Upper lobe of left lung (tissue), 6 donors: Measurements from ENCODE around the gene PHOSPHO2. TPM values are rescaled to one million over a fixed set of nuclear protein-coding genes. Genes with fewer than 3 reads are reported as not detected.
A peak's percentile ranks its signal among the peaks of the same experiment; 100 is the strongest.

Experiments used
- ATAC-seq, 2 donors: fragments of 200-7000 bp; cut with Tn5 transposase; one replicate each; pipeline ENCODE4 v1.9.1; 2022; ENCODE audit warnings: mild to moderate bottlenecking in 2 of 2, moderate library complexity in 2 of 2; ENCODE audit not compliant: low FRiP score in 2 of 2
- DNase-seq, 2 donors: peaks; one replicate each; pipeline ENCODE4 v3.0.0-alpha.2; 2019 to 2020
- H3K27ac ChIP-seq, 4 donors: fragments of 200-600 bp; sonication (generic); one replicate each; pipeline ENCODE4 v1.5.1; 2016 to 2019
- H3K27me3 ChIP-seq, 4 donors: fragments of 200-600 bp; sonication (generic); one replicate each; pipeline ENCODE4 v1.5.1; 2017 to 2019
- H3K36me3 ChIP-seq, 4 donors: fragments of 200-600 bp; sonication (generic); one replicate each; pipeline ENCODE4 v1.5.1; 2016 to 2019
- H3K4me1 ChIP-seq, 4 donors: fragments of 200-600 bp; sonication (generic); one replicate each; pipeline ENCODE4 v1.5.1; 2018 to 2019
- H3K4me3 ChIP-seq, 4 donors: fragments of 200-600 bp; sonication (generic); one replicate each; pipeline ENCODE4 v1.5.1; 2017 to 2019; ENCODE audit warnings: mild to moderate bottlenecking in 2 of 4, moderate library complexity in 1 of 4
- H3K9me3 ChIP-seq, 4 donors: fragments of 200-600 bp; sonication (generic); one replicate each; pipeline ENCODE4 v1.5.1; 2018 to 2019
- CTCF ChIP-seq, 6 experiments: fragments of 450-650 bp in 4 of 6; fragments of 200-600 bp in 2 of 6; sonication (generic) in 2 of 6; IDR thresholded peaks; one replicate each; pipeline ENCODE4 v1.5.1; 2016 to 2019; ENCODE audit warnings: antibody characterized with exemption in 6 of 6
- EP300 ChIP-seq, 4 donors: sonication (generic); formaldehyde crosslinking; IDR thresholded peaks; one replicate each; pipeline ENCODE4 v1.5.1; 2017; ENCODE audit warnings: antibody characterized with exemption in 4 of 4, control low read depth in 2 of 4
- POLR2A ChIP-seq, 4 donors: fragments of 450-650 bp; IDR thresholded peaks; one replicate each; pipeline ENCODE4 v1.5.1; 2016 to 2017; ENCODE audit warnings: antibody characterized with exemption in 4 of 4, mild to moderate bottlenecking in 2 of 4
- POLR2AphosphoS5 ChIP-seq, 2 donors: sonication (generic); formaldehyde crosslinking; IDR thresholded peaks; one replicate each; pipeline ENCODE4 v1.5.1; 2017; ENCODE audit warnings: antibody characterized with exemption in 2 of 2
- WGBS, 2 donors: methylation state at CpG; one replicate each; pipeline ENCODE4 v1.1.5; 2017 to 2018; 5-methylcytosine and 5-hydroxymethylcytosine counted together
- total RNA-seq, 6 donors: library from RNA; depleted of rRNA in 4 of 6; stranded (reverse); fragments of >200 nt in 4 of 6; gene quantifications; one replicate each; pipeline versions ENCODE4 v1.1.0 to v1.2.1, GENCODE V29; 2016 to 2021
- donor health status: DM: no; HTN: no; CAD: no; lungs with moderate emphysema.
- donor health status: DM: no; HTN: yes; CAD: no; lungs with severe emphysema.

Gene PHOSPHO2
- total RNA-seq, 6 donors from 2014 or later = 3.7 to 29.3 (median 5.3) TPM

DNA sequence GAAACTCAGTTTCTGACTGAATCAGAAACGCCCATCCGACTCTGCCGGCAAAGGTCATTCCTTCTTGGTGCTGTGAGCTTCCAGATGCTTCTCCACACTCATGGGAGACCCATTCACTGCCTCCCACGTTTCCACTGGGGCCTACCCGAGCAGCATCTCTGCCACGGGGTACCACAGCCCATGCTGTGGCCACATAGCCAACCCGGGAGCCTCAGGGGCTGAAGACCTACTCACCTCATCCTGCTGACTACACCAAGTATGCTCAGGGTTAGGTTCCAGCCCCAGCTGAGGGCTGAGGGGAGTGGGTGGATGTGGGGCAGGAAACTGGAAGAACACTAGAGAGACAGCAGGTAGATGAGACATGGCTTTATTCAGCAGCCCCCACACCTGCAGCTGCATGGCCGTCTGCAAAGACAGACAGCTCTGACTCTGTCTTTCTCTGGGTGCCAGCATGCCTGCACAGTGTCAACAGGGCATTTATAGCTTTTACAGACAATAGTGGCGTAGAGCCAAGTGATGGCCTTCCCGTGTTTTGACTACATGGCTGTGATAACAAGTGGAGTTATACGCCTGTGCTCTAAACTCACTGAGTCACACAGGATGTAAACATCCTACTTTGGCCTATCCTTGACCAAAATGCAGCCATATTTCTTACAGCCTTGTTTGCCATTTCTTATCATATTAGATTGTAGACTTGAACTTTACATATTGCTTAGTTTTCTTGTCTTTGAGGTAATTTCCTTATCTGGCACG lies 22.8 kb downstream of the PHOSPHO2 start:
- Histone ChIP-seq H3K36me3 (no peaks in the 10 kb centered on the region), H3K27me3 (no peaks in the 10 kb centered on the region), H3K9me3 (no peaks in the 10 kb centered on the region), H3K4me1 (peaks cover 16 to 26% (median 21%) of the 10 kb centered on the region in 4 donors), H3K27ac (no peak overlapping the region), H3K4me3 (no peak overlapping the region)
- WGBS, 2 donors = 62 to 73% methylated on average over 6 to 12 of the region's 12 CpGs
- TF ChIP-seq EP300 (IDR thresholded peaks at IDR 0.05) = no peak
- no peak for TF ChIP-seq POLR2A (IDR thresholded peaks at IDR 0.05)
- TF ChIP-seq POLR2AphosphoS5 (IDR thresholded peaks at IDR 0.05) = peak in 1 of 2 donors; percentile 62
- TF ChIP-seq CTCF (IDR thresholded peaks at IDR 0.05) = no peak
- peak in 1 of 2 donors; percentile 3 for ATAC-seq
- DNase-seq = peak in 1 of 2 donors; percentile 6

DNA sequence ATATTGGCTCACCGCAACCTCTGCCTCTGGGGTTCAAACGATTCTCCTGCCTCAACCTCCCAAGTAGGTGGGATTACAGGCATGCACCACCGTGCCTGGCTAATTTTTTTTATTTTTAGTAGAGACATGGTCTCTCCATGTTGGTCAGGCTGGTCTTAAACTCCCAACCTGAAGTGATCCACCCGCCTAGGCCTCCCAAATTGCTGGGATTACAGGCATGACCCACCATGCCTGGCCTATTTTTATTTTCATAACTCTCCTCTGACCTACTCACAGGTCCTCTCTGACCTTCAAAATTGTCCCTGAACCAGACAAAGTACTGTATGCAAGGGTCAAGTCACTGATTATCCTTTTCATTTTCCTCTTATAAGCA lies 23.4 kb downstream of the PHOSPHO2 start:
- Histone ChIP-seq H3K4me3 (no peak overlapping the region), H3K9me3 (no peaks in the 10 kb centered on the region), H3K36me3 (no peaks in the 10 kb centered on the region), H3K4me1 (peaks cover 16 to 26% (median 21%) of the 10 kb centered on the region in 4 donors), H3K27ac (no peak overlapping the region), H3K27me3 (no peaks in the 10 kb centered on the region)
- WGBS, 2 donors = 65 to 73% methylated on average over 4 of the region's 4 CpGs
- no peak for TF ChIP-seq POLR2A (IDR thresholded peaks at IDR 0.05)
- TF ChIP-seq POLR2AphosphoS5 (IDR thresholded peaks at IDR 0.05) = no peak
- no peak for TF ChIP-seq CTCF (IDR thresholded peaks at IDR 0.05)
- no peak for TF ChIP-seq EP300 (IDR thresholded peaks at IDR 0.05)
- DNase-seq (no peak), ATAC-seq (no peak)

DNA sequence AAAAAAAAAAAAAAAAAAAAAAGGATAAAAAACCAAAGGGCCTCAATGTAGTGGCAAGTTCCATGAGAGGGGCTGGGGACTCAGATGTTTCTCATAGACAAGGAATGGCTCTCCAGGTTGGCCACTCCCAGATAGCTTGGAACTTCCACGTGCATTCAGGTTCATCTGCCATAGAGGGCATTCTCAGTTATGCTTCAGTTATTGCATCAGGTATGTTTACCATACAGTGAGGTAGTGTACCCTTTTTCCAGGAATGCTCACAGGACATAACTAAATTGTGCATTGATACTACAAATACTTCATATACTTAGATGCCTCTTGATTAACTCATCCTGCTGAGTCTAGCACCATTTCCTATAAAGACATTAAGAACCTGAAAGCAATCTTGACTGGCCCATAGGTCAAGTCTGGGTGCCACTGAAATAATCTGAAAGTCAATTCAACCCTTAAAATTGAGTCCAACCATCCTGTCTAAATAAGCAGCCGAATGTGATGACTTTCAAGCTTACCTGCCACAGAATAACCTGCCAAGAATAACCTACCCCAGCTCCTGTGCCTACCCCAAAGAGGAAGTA lies 24.7 kb downstream of the PHOSPHO2 start:
- WGBS, 2 donors = 84 to 95% methylated on average over 2 of the region's 2 CpGs
- Histone ChIP-seq H3K9me3 (no peaks in the 10 kb centered on the region), H3K27me3 (no peaks in the 10 kb centered on the region), H3K4me3 (no peak overlapping the region), H3K4me1 (peaks cover 16 to 26% (median 21%) of the 10 kb centered on the region in 4 donors), H3K27ac (no peak overlapping the region), H3K36me3 (no peaks in the 10 kb centered on the region)
- DNase-seq (no peak), ATAC-seq (no peak)
- TF ChIP-seq POLR2AphosphoS5 (IDR thresholded peaks at IDR 0.05) (no peak), CTCF (IDR thresholded peaks at IDR 0.05) (no peak)

- Histone ChIP-seq H3K9me3 (no peaks in the 10 kb centered on the region), H3K27ac (no peak overlapping the region), H3K36me3 (no peaks in the 10 kb centered on the region), H3K27me3 (no peaks in the 10 kb centered on the region), H3K4me1 (peaks cover 8 to 12% (median 10%) of the 10 kb centered on the region in 4 donors), H3K4me3 (no peak overlapping the region)
- 78 to 86% methylated on average over 3 of the region's 3 CpGs for WGBS, 2 donors
- no peak for TF ChIP-seq POLR2A (IDR thresholded peaks at IDR 0.05)
- TF ChIP-seq CTCF (IDR thresholded peaks at IDR 0.05) = no peak
- TF ChIP-seq EP300 (IDR thresholded peaks at IDR 0.05) = no peak
- ATAC-seq (no peak), DNase-seq (no peak)
Measured at GRCh38 chr2:169721016-169721415, 26.7 kb downstream of the PHOSPHO2 start.

- 81 to 91% methylated on average over 5 of the region's 5 CpGs for WGBS, 2 donors
- no peak for DNase-seq
- H3K9me3 ChIP-seq = no peaks in the 10 kb centered on the region
- ATAC-seq = no peak
- no peak overlapping the region for H3K4me3 ChIP-seq
- no peaks in the 10 kb centered on the region for H3K27me3 ChIP-seq
- no peak overlapping the region for H3K27ac ChIP-seq
- TF ChIP-seq POLR2AphosphoS5 (IDR thresholded peaks at IDR 0.05) (no peak), POLR2A (IDR thresholded peaks at IDR 0.05) (no peak), CTCF (IDR thresholded peaks at IDR 0.05) (no peak), EP300 (IDR thresholded peaks at IDR 0.05) (no peak)
- H3K4me1 ChIP-seq = no peaks in the 10 kb centered on the region
- no peaks in the 10 kb centered on the region for H3K36me3 ChIP-seq
Measured at GRCh38 chr2:169727065-169727464, 32.8 kb downstream of the PHOSPHO2 start.
